Hepatocyte (in vitro differentiated cells): ENCODE measurements around the gene ATXN7L1.

Experiments
- EZH2 ChIP-seq: fragments of 200-600 bp; sonication (generic); IDR thresholded peaks from 2 replicates; pipeline ENCODE4 v1.6.1; 2016; ENCODE audit warnings: antibody characterized with exemption, mild to moderate bottlenecking, borderline replicate concordance
- EZH2phosphoT487 ChIP-seq: fragments of 200-600 bp; sonication (generic); IDR thresholded peaks from one replicate; pipeline ENCODE4 v1.6.1; 2018; ENCODE audit warnings: antibody characterized with exemption, mild to moderate bottlenecking, low read depth, moderate library complexity; ENCODE audit not compliant: unreplicated experiment, severe bottlenecking
- TF ChIP-seq, protein P1 (sequence below): fragments of 200-600 bp; sonication (generic); IDR thresholded peaks from 2 replicates; pipeline ENCODE4 v1.5.1; 2016; ENCODE audit warnings: antibody characterized with exemption, mild to moderate bottlenecking; ENCODE audit not compliant: poor library complexity

DNA sequence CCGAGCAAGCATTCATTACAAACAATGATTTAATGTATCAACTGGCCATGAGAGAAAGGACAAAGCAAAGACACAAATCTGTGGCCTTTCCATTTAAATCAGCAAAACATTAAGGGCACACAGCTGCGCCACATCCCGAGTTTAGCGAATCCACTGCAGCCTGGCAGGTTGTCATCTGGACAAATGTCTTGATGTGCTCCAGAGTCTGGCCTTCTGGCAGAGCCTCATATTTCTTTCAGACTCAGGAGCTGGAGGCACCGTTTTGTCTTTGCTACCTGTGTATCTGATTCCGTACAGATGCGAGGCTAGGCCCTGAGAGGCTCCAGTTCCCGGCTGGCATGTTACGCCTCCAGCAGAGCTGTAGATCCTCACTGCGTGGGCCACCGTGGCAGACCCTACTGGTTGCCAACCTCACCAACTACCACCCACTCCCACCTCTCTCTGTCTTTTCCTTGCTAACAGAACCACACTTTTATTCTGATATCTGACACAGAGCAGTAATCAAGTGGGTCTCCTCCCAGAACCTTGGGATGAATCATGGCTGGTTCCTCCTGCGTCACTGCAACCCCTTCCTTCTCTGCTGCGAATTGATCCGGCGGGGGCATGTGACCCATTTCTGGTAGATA is 254.2 kb downstream of the ATXN7L1 start:
- TF ChIP-seq, protein P1, sequence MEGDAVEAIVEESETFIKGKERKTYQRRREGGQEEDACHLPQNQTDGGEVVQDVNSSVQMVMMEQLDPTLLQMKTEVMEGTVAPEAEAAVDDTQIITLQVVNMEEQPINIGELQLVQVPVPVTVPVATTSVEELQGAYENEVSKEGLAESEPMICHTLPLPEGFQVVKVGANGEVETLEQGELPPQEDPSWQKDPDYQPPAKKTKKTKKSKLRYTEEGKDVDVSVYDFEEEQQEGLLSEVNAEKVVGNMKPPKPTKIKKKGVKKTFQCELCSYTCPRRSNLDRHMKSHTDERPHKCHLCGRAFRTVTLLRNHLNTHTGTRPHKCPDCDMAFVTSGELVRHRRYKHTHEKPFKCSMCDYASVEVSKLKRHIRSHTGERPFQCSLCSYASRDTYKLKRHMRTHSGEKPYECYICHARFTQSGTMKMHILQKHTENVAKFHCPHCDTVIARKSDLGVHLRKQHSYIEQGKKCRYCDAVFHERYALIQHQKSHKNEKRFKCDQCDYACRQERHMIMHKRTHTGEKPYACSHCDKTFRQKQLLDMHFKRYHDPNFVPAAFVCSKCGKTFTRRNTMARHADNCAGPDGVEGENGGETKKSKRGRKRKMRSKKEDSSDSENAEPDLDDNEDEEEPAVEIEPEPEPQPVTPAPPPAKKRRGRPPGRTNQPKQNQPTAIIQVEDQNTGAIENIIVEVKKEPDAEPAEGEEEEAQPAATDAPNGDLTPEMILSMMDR, result no peak
- no peak for TF ChIP-seq EZH2
- TF ChIP-seq EZH2phosphoT487, result no peak
